HG02981 (cell line): ENCODE measurements around the gene CLIP2.
"Not testable (repeated sequence)": the region's sequence is repeated elsewhere in the genome, so short reads cannot be mapped to it uniquely, and the experiment has no call there.

Experiments used
- ATAC-seq: cut with Tn5 transposase; IDR thresholded peaks from one replicate; pipeline ENCODE4 v1.9.1; 2021; ENCODE audit warnings: mild to moderate bottlenecking, moderate library complexity; ENCODE audit not compliant: unreplicated experiment

Gene CLIP2

GRCh38 chr7:74424291-74424880 lies 135.2 kb downstream of the CLIP2 start:
- no peak for ATAC-seq

DNA sequence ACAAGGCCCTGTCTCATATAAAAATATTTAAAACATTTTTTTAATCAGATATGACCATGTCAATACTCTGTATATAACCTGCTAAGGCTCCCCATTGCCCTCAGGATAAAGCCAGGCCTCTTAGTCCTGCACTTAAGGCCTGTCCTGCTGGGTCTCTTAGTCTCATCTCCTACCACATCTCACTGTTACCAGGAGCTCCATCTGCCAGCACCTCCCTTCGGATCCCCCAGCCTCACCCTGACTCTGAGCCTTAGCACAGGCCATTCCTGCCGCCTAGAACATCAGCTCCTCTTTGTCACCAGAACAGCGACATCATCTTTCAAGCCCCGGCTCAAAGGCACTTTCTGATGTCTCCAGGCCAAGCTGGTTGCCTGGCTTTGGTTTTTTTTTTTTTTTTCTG lies 138.8 kb downstream of the CLIP2 start:
- ATAC-seq: no peak

GRCh38 chr7:74429153-74429747 lies 140.0 kb downstream of the CLIP2 start:
- no peak for ATAC-seq

- ATAC-seq: not testable (repeated sequence)
Measured at GRCh38 chr7:74430409-74430808, 141.2 kb downstream of the CLIP2 start.

DNA sequence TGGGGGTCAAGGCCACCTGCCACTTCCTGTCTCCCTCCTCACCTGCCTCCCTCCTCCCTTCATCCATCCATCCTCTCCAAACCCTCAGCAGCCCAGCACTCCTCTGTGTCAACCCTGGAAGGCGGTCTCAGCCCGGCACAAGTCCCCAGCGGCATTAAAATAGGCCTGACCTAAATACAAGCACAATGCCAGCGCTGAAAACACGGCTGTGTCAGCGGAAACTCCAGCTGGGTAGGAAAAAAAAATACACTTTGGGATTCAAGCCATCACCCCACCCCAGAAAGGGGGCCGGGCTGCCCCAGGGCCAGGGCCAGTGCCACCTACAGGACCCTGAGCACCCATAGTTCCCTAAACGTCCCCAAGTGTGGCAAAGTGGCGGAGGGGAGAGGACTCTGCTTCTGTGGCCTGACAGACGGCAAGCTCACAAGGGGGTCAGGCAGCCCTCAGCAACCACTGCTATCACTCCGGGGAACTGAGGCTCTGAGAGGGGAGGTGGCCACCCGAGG lies 141.8 kb downstream of the CLIP2 start:
- no peak for ATAC-seq

GRCh38 chr7:74437291-74437571 lies 148.0 kb downstream of the CLIP2 start:
- ATAC-seq: not testable (repeated sequence)

GRCh38 chr7:74438327-74438726 lies 149.1 kb downstream of the CLIP2 start:
- no peak for ATAC-seq

DNA sequence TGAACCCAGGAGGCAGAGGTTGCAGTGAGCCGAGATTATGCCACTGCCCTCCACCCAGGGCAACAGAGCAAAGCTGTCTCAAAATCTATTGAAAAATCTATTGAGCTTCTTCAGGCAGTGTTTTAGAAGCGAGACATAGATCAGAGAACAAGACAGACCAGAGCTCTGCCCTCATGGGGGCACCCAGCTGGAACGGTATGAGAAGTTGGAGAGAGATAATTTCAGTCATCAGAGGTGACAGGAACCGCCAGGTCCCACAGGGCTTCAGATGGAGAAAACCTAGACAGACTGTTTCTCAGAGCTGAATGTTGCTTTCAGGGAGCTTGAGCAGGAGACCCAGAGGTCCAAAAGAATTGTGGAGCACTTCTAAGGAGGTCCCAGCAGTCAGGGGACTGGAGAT lies 150.3 kb downstream of the CLIP2 start:
- no peak for ATAC-seq

DNA sequence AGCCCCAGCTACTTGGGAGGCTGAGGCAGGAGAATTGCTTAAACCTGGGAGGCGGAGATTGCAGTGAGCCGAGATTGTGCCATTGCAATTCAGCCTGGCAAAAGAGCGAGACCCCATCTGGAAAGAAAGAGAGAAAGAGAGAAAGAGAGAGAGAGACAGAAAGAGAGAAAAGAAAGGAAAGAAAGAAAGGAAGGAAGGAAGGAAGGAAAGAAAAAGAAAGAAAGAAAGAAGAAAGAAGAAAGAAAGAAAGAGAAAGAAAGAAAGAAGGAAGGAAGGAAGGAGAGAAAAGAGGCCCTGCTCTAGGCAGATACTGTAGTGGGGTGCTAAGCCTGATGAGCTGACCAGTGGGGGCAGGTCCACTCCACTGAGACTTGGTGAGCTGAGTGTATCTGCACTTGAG lies 150.9 kb downstream of the CLIP2 start:
- not testable (repeated sequence) for ATAC-seq

DNA sequence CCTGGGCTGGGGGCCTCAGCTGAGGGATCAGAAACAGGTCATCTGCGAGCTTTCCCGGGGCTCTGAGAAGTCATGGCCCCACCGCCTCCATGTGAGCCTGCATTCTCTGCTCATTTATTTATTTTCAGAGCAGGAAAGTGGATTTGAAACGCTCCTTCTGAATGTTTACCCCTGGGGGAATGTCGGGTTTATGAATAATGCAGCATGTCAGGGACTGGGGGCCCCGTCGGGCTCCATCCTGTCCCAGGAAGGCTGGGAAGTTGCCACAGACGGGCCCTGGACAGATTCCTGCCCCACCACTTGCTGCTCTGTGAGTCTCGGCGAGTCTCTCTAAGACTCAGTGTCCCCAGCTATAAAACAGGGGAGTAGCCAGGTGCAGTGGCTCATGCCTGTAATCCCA lies 152.6 kb downstream of the CLIP2 start:
- no peak for ATAC-seq

- no peak for ATAC-seq
Measured at GRCh38 chr7:74443543-74444247, 154.5 kb downstream of the CLIP2 start.

DNA sequence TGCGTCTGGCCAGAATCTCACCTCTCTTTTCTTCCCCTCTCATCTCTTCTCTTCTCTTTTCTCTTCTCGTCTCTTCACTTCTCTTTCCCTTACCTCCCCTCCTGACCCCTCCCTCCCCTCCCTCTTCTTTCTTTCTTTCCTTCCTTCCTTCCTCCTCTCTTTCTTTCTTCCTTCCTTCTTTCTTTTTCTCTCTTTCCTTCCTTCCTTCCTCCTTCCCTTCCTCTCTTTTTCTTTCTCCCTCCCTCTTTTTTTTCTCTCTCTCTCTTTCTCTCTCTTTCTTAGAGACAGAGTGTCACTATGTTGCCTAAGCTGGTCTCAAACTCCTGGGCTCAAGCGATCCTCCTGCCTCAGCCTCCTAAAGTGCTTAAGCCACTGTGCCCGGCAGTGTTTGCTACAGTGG lies 159.9 kb downstream of the CLIP2 start:
- ATAC-seq: no peak

GRCh38 chr7:74449809-74450397 lies 160.7 kb downstream of the CLIP2 start:
- no peak for ATAC-seq

GRCh38 chr7:74452748-74453321 lies 163.6 kb downstream of the CLIP2 start:
- ATAC-seq: no peak

DNA sequence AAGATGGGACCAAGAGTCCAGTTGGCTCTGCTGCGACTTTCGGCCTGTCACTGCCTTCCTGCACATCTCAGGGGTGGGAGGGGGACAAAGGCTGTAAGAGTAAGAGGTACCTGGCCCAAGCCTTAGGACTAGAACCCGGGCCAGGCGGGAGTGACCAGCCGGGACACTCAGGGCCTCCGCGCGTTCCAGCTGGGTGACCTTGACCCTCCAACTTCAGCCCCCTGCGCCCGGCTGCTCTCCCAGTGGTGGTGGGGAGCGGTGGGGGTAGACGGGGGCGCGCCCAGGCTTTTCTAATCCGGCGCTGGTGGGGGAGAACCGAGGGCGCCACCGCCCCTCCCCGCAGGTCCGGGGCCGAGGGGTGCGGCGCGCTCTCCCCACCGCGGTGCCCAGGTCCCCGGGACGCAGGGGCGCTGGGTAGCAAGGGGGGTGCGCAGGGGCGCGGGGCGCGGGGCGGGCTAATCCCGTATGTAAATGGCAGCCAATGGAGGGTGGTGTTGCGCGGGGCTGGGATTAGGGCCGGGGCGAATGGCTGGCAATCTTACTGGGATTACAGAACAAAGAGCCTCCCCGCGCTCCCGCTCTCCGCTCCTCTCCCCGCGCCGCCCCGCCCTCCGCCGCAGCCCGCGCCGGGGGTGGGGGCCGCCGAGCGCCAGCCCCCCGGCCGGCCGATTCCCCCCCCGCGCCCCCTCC lies 164.3 kb downstream of the CLIP2 start, which contains the start of gene GTF2IRD1:
Gene GTF2IRD1 (plus strand): TSS at position 585 of the 690 bp plus-strand sequence. CDS start 54,175 bp downstream, outside the sequence.
- ATAC-seq: no peak

DNA sequence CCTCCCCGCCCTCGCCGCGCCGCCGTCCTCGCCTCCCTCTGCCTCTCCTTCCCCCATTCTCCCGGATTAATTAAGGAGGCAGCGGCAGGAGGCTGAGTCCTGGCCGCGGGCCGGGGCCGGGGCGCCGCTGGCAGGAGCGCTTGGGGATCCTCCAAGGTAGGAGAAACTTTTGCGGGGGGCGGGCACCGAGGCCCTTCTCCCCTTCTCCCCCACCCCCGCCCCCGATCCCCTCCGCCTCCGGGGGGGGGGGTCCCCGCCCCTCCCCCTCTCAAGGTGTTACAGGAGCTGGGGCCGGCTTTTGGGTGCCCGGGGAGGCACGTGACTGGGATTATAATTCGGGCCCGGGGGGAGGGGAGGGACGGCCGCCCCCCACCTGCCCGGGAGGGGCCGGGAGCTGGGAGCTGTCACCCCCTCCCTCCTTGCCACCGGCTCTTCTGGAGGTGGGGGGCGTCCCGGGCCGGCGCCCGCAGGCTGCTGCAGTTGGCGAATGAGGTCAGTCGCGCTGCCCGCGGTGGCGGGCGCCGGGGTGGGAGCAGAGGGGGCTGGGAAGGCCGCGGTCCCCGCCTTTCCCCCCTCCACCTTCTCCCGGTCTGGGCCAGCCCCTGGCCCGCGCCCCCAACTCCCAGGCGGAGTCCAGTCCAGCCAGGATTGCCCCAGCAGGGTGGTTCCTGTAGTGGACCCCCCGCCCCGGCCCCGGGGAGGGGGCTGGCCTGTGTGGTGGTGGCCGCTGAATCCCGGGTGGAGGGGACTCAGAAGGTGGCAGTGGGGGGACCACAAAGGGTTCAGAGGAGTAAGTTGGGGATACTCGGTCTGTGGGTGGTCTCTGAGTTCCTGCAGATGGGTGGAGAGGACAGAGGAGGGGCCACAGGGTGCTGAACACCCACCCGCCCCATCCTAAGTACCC lies 165.1 kb downstream of the CLIP2 start:
- ATAC-seq: no peak

GRCh38 chr7:74454925-74455288 lies 165.7 kb downstream of the CLIP2 start:
- ATAC-seq: no peak

DNA sequence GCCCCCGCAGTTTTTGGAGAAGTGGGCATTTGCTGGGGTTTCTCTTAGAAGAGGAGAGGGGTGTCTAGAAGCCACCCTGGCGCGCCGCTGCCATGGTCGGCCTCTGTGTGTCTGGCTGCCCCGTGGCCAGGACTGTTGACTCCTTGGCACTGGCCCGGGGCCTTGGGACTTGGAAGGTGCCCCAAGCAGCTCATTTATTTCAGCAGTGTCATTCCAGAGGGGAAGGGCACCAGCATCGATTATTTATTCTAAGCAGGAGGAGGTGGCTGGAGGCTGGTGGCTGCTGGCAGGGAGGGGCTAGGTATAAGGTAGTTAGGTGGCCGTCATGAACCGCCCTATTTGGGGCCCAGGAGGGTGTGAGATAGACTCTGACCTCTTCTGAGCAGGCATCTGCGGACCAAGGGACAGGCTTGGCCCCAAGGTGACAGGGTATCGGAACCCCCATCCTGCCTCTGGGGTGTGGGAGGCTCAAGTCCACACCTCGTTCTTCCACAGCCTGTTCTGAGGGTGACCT lies 166.1 kb downstream of the CLIP2 start:
- no peak for ATAC-seq
